Thoracic aorta (tissue), 2 donors: ENCODE data around the gene CMC4. TPM values are rescaled to one million over a fixed set of nuclear protein-coding genes. Genes with fewer than 3 reads are reported as not detected.

ENCODE experiments used
- total RNA-seq, 2 donors: library from RNA; depleted of rRNA; stranded (reverse); fragments of >200 nt; gene quantifications; one replicate each; pipeline versions ENCODE4 v1.1.0 to v1.2.3, GENCODE V29; 2016

CMC4 gene
- total RNA-seq, 2 donors from 2014 or later, result 11.9 to 32.5 TPM

Other genes with a start within 250 kb of the CMC4 start
- not detected for gene SMIM9, start 236.5 kb downstream of the CMC4 start, total RNA-seq
- 1 to 10 TPM; 2.2 to 8.3 TPM for gene F8A1, start 184.8 kb downstream of the CMC4 start, total RNA-seq
- gene F8, start 48.4 kb downstream of the CMC4 start, total RNA-seq, result 10 to 100 TPM in 1 of 2 donors, 1 to 10 TPM in 1; 7.7 to 18.1 TPM
- 10 to 100 TPM; 43.7 to 51.8 TPM for gene FUNDC2, start 44.3 kb downstream of the CMC4 start, total RNA-seq
- 10 to 100 TPM in 1 of 2 donors, 1 to 10 TPM in 1; 7.4 to 17.8 TPM for gene MTCP1, start within 50 bp of the CMC4 start, total RNA-seq
- gene BRCC3, start 372 bp upstream of the CMC4 start, total RNA-seq, result 10 to 100 TPM in 1 of 2 donors, 1 to 10 TPM in 1; 6.2 to 14.2 TPM
- gene VBP1, start 145.3 kb upstream of the CMC4 start, total RNA-seq, result 10 to 100 TPM; 15.0 to 25.9 TPM
- under 1 TPM; 0.14 to 0.78 TPM for gene RAB39B, start 193.4 kb upstream of the CMC4 start, total RNA-seq